Mucosa of descending colon (tissue), 3 donors: ENCODE data around the gene DTNA. TPM values are rescaled to one million over a fixed set of nuclear protein-coding genes. Genes with fewer than 3 reads are reported as not detected.

ENCODE experiments used
- ATAC-seq: fragments of 200-7000 bp; cut with Tn5 transposase; one replicate; pipeline ENCODE4 v1.9.1; 2020; ENCODE audit warnings: mild to moderate bottlenecking, moderate library complexity
- DNase-seq, 3 donors: peaks; one replicate each; pipeline ENCODE4 v3.0.0-alpha.2; 2020
- H3K36me3 ChIP-seq: fragments of 200-600 bp; one replicate; pipeline ENCODE4 v1.8.0; 2021; ENCODE audit warnings: low read depth, mild to moderate bottlenecking
- H3K4me1 ChIP-seq: fragments of 200-600 bp; one replicate; pipeline ENCODE4 v1.8.0; 2021; ENCODE audit warnings: low read depth, mild to moderate bottlenecking
- H3K4me3 ChIP-seq: fragments of 200-600 bp; one replicate; pipeline ENCODE4 v1.8.0; 2021; ENCODE audit warnings: mild to moderate bottlenecking
- H3K9me3 ChIP-seq: fragments of 200-600 bp; one replicate; pipeline ENCODE4 v1.8.0; 2021; ENCODE audit warnings: mild to moderate bottlenecking
- CTCF ChIP-seq: fragments of 200-600 bp; IDR thresholded peaks from one replicate; pipeline ENCODE4 v1.8.0; 2022; ENCODE audit warnings: antibody characterized with exemption, mild to moderate bottlenecking
- intact Hi-C, 2 donors: fragments of 100-400 bp; cut with DNase I in 1 of 2; cut with micrococcal nuclease in 1 of 2; formaldehyde crosslinking; loops; one replicate each; pipeline versions ENCODE4 v1.11.0 to v1.11.1; 2022; cut with DNase I, micrococcal nuclease
- total RNA-seq, 3 donors: library from RNA; stranded (reverse); fragmentation: NEBNext Ultra II Directional in 2 of 3; extraction: Animal tissue kit (Norgen Biotek cat#: 25700) in 2 of 3; gene quantifications; one replicate each; pipeline versions ENCODE4 v1.2.1 to v1.2.4, GENCODE V29; 2021 to 2023
- donor health status: DM: no; HTN: no; CAD: no; lungs with moderate emphysema.
- donor health status: DM: no; HTN: no; CAD: no.
- donor health status: DM: no; HTN: yes; CAD: no.

DTNA gene
- total RNA-seq, 3 donors from 2014 or later, result 2.8 to 23.5 (median 7.4) TPM

GRCh38 chr18:34738175-34738894 lies 28.2 kb downstream of the DTNA start:
- TF ChIP-seq CTCF, result no peak
- no peak for ATAC-seq
- no peak for DNase-seq
- Histone ChIP-seq H3K4me3 (no peak overlapping the region), H3K9me3 (no peaks in the 10 kb centered on the region), H3K36me3 (no peaks in the 10 kb centered on the region), H3K4me1 (no peaks in the 10 kb centered on the region)
- intact Hi-C loops, result no loop called here

GRCh38 chr18:34740101-34740500 lies 30.0 kb downstream of the DTNA start:
- H3K36me3 ChIP-seq, result no peaks in the 10 kb centered on the region
- no peaks in the 10 kb centered on the region for H3K4me1 ChIP-seq
- no peaks in the 10 kb centered on the region for H3K9me3 ChIP-seq
- DNase-seq (no peak), ATAC-seq (no peak)
- intact Hi-C loops, result no loop called here
- no peak for TF ChIP-seq CTCF
- H3K4me3 ChIP-seq, result no peak overlapping the region

GRCh38 chr18:34740724-34741123 lies 30.6 kb downstream of the DTNA start:
- Histone ChIP-seq H3K36me3 (no peaks in the 10 kb centered on the region), H3K4me3 (no peak overlapping the region), H3K9me3 (no peaks in the 10 kb centered on the region), H3K4me1 (no peaks in the 10 kb centered on the region)
- no peak for ATAC-seq
- intact Hi-C loops, result no loop called here
- DNase-seq, result no peak
- no peak for TF ChIP-seq CTCF

GRCh38 chr18:34741401-34741800 lies 31.3 kb downstream of the DTNA start:
- no peaks in the 10 kb centered on the region for H3K4me1 ChIP-seq
- no peak for DNase-seq
- H3K9me3 ChIP-seq, result no peaks in the 10 kb centered on the region
- ATAC-seq, result no peak
- H3K36me3 ChIP-seq, result no peaks in the 10 kb centered on the region
- no peak overlapping the region for H3K4me3 ChIP-seq
- no peak for TF ChIP-seq CTCF
- intact Hi-C loops, result no loop called here

GRCh38 chr18:34742891-34743341 lies 32.8 kb downstream of the DTNA start:
- Histone ChIP-seq H3K9me3 (no peaks in the 10 kb centered on the region), H3K4me1 (no peaks in the 10 kb centered on the region), H3K4me3 (no peak overlapping the region), H3K36me3 (no peaks in the 10 kb centered on the region)
- intact Hi-C loops, result no loop called here
- TF ChIP-seq CTCF, result no peak
- ATAC-seq (no peak), DNase-seq (no peak)

GRCh38 chr18:34744569-34744968 lies 34.5 kb downstream of the DTNA start:
- DNase-seq (no peak), ATAC-seq (no peak)
- Histone ChIP-seq H3K4me3 (no peak overlapping the region), H3K9me3 (no peaks in the 10 kb centered on the region), H3K4me1 (no peaks in the 10 kb centered on the region), H3K36me3 (no peaks in the 10 kb centered on the region)
- TF ChIP-seq CTCF, result no peak
- intact Hi-C loops, result no loop called here
